A673 (cell line): ENCODE data around the gene NCLN. TPM values are rescaled to one million over a fixed set of nuclear protein-coding genes. Genes with fewer than 3 reads are reported as not detected.

ENCODE experiments used
- BruUV-seq: library from RNA; stranded (reverse); fragments of 400-500 nt; replicated peaks from 2 replicates; lab custom pipeline; 2021; lab: Mats Ljungman, UMichigan
- CTCF ChIA-PET: fragments of 300-600 bp; sonication (Branson Sonifier 250); formaldehyde crosslinking; loops from one replicate; lab custom pipeline; 2022; ENCODE audit warnings: antibody characterized with exemption; lab: Charles Lee
- POLR2A ChIA-PET: fragments of 300-600 bp; sonication (Branson Sonifier 250); formaldehyde crosslinking; loops from one replicate; lab custom pipeline; 2022; ENCODE audit warnings: antibody characterized with exemption; ENCODE audit not compliant: low non-redundant PET; lab: Charles Lee
- DNase-seq: peaks from one replicate; pipeline ENCODE4 v3.0.0-alpha.2; 2015; ENCODE audit warnings: low spot score
- H3K27ac ChIP-seq: fragments of 200-600 bp; sonication (generic); 2 replicates; pipeline ENCODE4 v1.5.1; 2016; ENCODE audit warnings: mixed run types, low read depth, mild to moderate bottlenecking, mixed read lengths, antibody characterized with exemption, low read length; ENCODE audit not compliant: poor library complexity, severe bottlenecking
- H3K27me3 ChIP-seq: fragments of 200-600 bp; sonication (generic); replicated peaks from 2 replicates; pipeline ENCODE4 v1.6.1; 2017; ENCODE audit warnings: mixed run types, low read depth, mild to moderate bottlenecking, mixed read lengths, antibody characterized with exemption, low read length; ENCODE audit not compliant: insufficient read depth, poor library complexity
- H3K36me3 ChIP-seq: fragments of 200-600 bp; sonication (generic); 2 replicates; pipeline ENCODE4 v1.6.1; 2016; ENCODE audit warnings: mixed run types, mild to moderate bottlenecking, mixed read lengths, antibody characterized with exemption, low read length; ENCODE audit not compliant: insufficient read depth, poor library complexity, severe bottlenecking
- H3K4me1 ChIP-seq: fragments of 200-600 bp; sonication (generic); 2 replicates; pipeline ENCODE4 v1.6.1; 2017; ENCODE audit warnings: mixed run types, mild to moderate bottlenecking, mixed read lengths, antibody characterized with exemption, low read length; ENCODE audit not compliant: insufficient read depth, poor library complexity, severe bottlenecking
- H3K4me3 ChIP-seq: fragments of 200-600 bp; sonication (generic); 2 replicates; pipeline ENCODE4 v1.5.1; 2016; ENCODE audit warnings: low read depth, mixed run types, mild to moderate bottlenecking, mixed read lengths, low read length; ENCODE audit not compliant: poor library complexity, severe bottlenecking
- H3K9me3 ChIP-seq: fragments of 200-600 bp; sonication (generic); 2 replicates; pipeline ENCODE4 v1.6.1; 2016; ENCODE audit warnings: mixed run types, low read depth, mild to moderate bottlenecking, mixed read lengths, antibody characterized with exemption, low read length; ENCODE audit not compliant: poor library complexity, severe bottlenecking
- CTCF ChIP-seq: fragments of 300-800, 200-600 bp; sonication (generic); conservative IDR thresholded peaks from 2 replicates; pipeline ENCODE4 v1.5.1; 2017; ENCODE audit warnings: low read depth, mild to moderate bottlenecking, antibody characterized with exemption, low read length, moderate library complexity, mixed read lengths
- EZH2 ChIP-seq: fragments of 200-600 bp; sonication (generic); IDR thresholded peaks from 2 replicates; pipeline ENCODE4 v1.6.1; 2017; ENCODE audit warnings: borderline replicate concordance, low read depth, mild to moderate bottlenecking, mixed read lengths, antibody characterized with exemption, low read length; ENCODE audit not compliant: poor library complexity, severe bottlenecking
- intact Hi-C: fragments of 100-400 bp; cut with micrococcal nuclease; formaldehyde crosslinking; loops from one replicate; pipeline ENCODE4 v1.10.0; 2022; ENCODE audit not compliant: unreplicated experiment
- total RNA-seq: library from RNA; stranded (reverse); gene quantifications from 2 replicates; pipeline ENCODE4 v1.2.3, GENCODE V29; 2021

Gene NCLN
- total RNA-seq, 1 experiment from 2014 or later, result 122 TPM

DNA sequence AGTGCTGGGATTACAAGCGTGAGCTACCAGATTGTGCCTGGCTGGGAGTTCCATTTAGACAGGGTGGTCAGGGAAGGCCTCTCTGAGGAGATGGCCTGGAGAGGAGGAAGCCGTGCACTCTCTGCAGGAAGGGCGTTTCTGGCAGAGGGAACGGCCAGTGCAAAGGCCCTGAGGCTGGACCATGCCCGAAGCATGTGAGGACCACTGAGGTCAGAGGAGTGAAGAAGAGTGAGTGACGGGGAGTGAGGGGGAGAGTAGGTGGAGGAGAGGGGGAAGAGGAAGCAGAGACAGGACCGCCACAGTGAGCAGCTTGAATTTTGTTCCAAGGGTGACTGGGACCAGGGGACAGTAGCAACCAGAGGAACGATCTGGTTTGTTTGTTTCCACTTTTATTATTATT, 71.3 kb downstream of the NCLN start:
- DNase-seq, result no peak
- Histone ChIP-seq H3K36me3 (no peaks in the 10 kb centered on the region), H3K4me3 (no peak overlapping the region), H3K27ac (no peak overlapping the region), H3K9me3 (peaks cover 6% of the 10 kb centered on the region), H3K4me1 (no peaks in the 10 kb centered on the region), H3K27me3 (no peaks in the 10 kb centered on the region)
- no peak for TF ChIP-seq EZH2
- TF ChIP-seq CTCF, result no peak
- ChIA-PET POLR2A (no interaction called here), CTCF (no interaction called here)
- intact Hi-C loops, result no loop called here
- no TSS peak for BruUV-seq

Other genes starting within 250 kb of the NCLN start
- gene ZNF77, start 241.0 kb upstream of the NCLN start, total RNA-seq, result 6.3 and 6.4 TPM in 2 replicates
- 1.1 TPM in 1 of 2 replicates, not detected in the other for gene TLE6, start 208.4 kb upstream of the NCLN start, total RNA-seq
- gene TLE2, start 156.7 kb upstream of the NCLN start, total RNA-seq, result 10.8 and 18.3 TPM in 2 replicates
- 360 and 397 TPM in 2 replicates for gene TLE5, start 123.4 kb upstream of the NCLN start, total RNA-seq
- 61.6 and 64.3 TPM in 2 replicates for gene GNA11, start 91.6 kb upstream of the NCLN start, total RNA-seq
- 0.26 TPM in 1 of 2 replicates, not detected in the other for gene GNA15, start 49.9 kb upstream of the NCLN start, total RNA-seq
- not detected in 2 replicates for gene S1PR4, start 7.2 kb upstream of the NCLN start, total RNA-seq
- gene CELF5, start 38.7 kb downstream of the NCLN start, total RNA-seq, result 3.1 and 3.7 TPM in 2 replicates
- gene NFIC, start 180.7 kb downstream of the NCLN start, total RNA-seq, result 112 and 122 TPM in 2 replicates